OCI-LY7 (cell line): ENCODE measurements around the gene TRABD2B.

Source experiments
- CTCF ChIP-seq: fragments of 200-600 bp; sonication (generic); conservative IDR thresholded peaks from 2 replicates; pipeline ENCODE4 v1.5.1; 2014; ENCODE audit warnings: mild to moderate bottlenecking, antibody characterized with exemption, low read length, moderate library complexity, mixed read lengths
- EZH2phosphoT487 ChIP-seq: fragments of 200-600 bp; sonication (generic); IDR thresholded peaks from 2 replicates; pipeline ENCODE4 v1.6.1; 2018; ENCODE audit warnings: low read depth, borderline replicate concordance, mild to moderate bottlenecking, mixed run types, antibody characterized with exemption, low read length, moderate library complexity, mixed read lengths

- TF ChIP-seq CTCF (no peak), EZH2phosphoT487 (no peak)
Measured at GRCh38 chr1:47965816-47966215, 31.4 kb downstream of the TRABD2B start.
